Neural cell (in vitro differentiated cells): ENCODE results near the gene SLC32A1. TPM values are rescaled to one million over a fixed set of nuclear protein-coding genes. Genes with fewer than 3 reads are reported as not detected.

ENCODE experiments used
- H2AFZ ChIP-seq: fragments of 200-600, 300-800 bp; sonication (generic), shearing (Covaris generic); 2 replicates; pipeline ENCODE4 v1.6.0; 2014; ENCODE audit warnings: low read depth, mild to moderate bottlenecking, antibody characterized with exemption, low read length, moderate library complexity
- H3F3A ChIP-seq: fragments of 200-600 bp; shearing (Covaris generic); 2 replicates; pipeline ENCODE4 v1.6.1; 2016; ENCODE audit warnings: mild to moderate bottlenecking, moderate library complexity, mixed read lengths, antibody characterized with exemption, low read length; ENCODE audit not compliant: insufficient read depth, poor library complexity, severe bottlenecking
- H3K27ac ChIP-seq: fragments of 200-600, 300-800 bp; sonication (generic), shearing (Covaris generic); 2 replicates; pipeline ENCODE4 v1.5.1; 2014; ENCODE audit warnings: mild to moderate bottlenecking, low read length, moderate library complexity
- H3K27me3 ChIP-seq: fragments of 300-800, 200-600 bp; sonication (generic), shearing (Covaris generic); 2 replicates; pipeline ENCODE4 v1.6.0; 2014; ENCODE audit warnings: mild to moderate bottlenecking, low read depth, low read length, moderate library complexity; ENCODE audit not compliant: insufficient read depth
- H3K36me3 ChIP-seq: fragments of 300-800, 200-600 bp; sonication (generic), shearing (Covaris generic); 2 replicates; pipeline ENCODE4 v1.5.1; 2014; ENCODE audit warnings: mild to moderate bottlenecking, antibody characterized with exemption, low read length, moderate library complexity; ENCODE audit not compliant: insufficient read depth
- H3K4me2 ChIP-seq: fragments of 300-800, 200-600 bp; sonication (generic), shearing (Covaris generic); 2 replicates; pipeline ENCODE4 v1.6.0; 2014; ENCODE audit warnings: mild to moderate bottlenecking, low read length
- H3K4me3 ChIP-seq: fragments of 300-800, 200-600 bp; sonication (generic), shearing (Covaris generic); 2 replicates; pipeline ENCODE4 v1.5.1; 2014; ENCODE audit warnings: mild to moderate bottlenecking, low read length, moderate library complexity
- H3K79me2 ChIP-seq: fragments of 200-600 bp; shearing (Covaris generic); replicated peaks from 2 replicates; pipeline ENCODE4 v1.6.0; 2014; ENCODE audit warnings: mild to moderate bottlenecking, low read length, moderate library complexity; ENCODE audit not compliant: insufficient read depth
- H3K9ac ChIP-seq: fragments of 300-800, 200-600 bp; sonication (generic), shearing (Covaris generic); 2 replicates; pipeline ENCODE4 v1.6.1; 2016; ENCODE audit warnings: mild to moderate bottlenecking, low read length, mixed read lengths
- H3K9me2 ChIP-seq: fragments of 200-600 bp; shearing (Covaris generic); 2 replicates; pipeline ENCODE4 v1.6.1; 2016; ENCODE audit warnings: mild to moderate bottlenecking, low read length, mixed read lengths; ENCODE audit not compliant: insufficient read depth
- H3K9me3 ChIP-seq: fragments of 200-600, 300-800 bp; sonication (generic), shearing (Covaris generic); 2 replicates; pipeline ENCODE4 v1.6.1; 2016; ENCODE audit warnings: mild to moderate bottlenecking, mixed run types, low read length, moderate library complexity, mixed read lengths
- H4K20me1 ChIP-seq: fragments of 200-600 bp; shearing (Covaris generic); 2 replicates; pipeline ENCODE4 v1.6.1; 2016; ENCODE audit warnings: mild to moderate bottlenecking, mixed run types; ENCODE audit not compliant: insufficient read depth
- EZH2 ChIP-seq: fragments of 200-600, 300-800 bp; shearing (Covaris generic), sonication (generic); IDR thresholded peaks from 2 replicates; pipeline ENCODE4 v1.6.1; 2014; ENCODE audit warnings: antibody characterized with exemption, low read length, borderline replicate concordance, mild to moderate bottlenecking; ENCODE audit not compliant: insufficient read depth, poor library complexity, severe bottlenecking
- MXI1 ChIP-seq: fragments of 450-650 bp; conservative IDR thresholded peaks from 2 replicates; pipeline ENCODE4 v1.6.1; 2014; ENCODE audit warnings: antibody characterized with exemption, mild to moderate bottlenecking; ENCODE audit not compliant: poor library complexity, severe bottlenecking
- POLR2AphosphoS5 ChIP-seq: IDR thresholded peaks from 2 replicates; pipeline ENCODE4 v1.6.1; 2012
- REST ChIP-seq: IDR thresholded peaks from 2 replicates; pipeline ENCODE4 v1.6.1; 2012; ENCODE audit warnings: borderline replicate concordance
- SMC3 ChIP-seq: fragments of 450-650 bp; conservative IDR thresholded peaks from 2 replicates; pipeline ENCODE4 v1.6.1; 2014; ENCODE audit warnings: antibody characterized with exemption, mild to moderate bottlenecking, moderate library complexity; ENCODE audit not compliant: poor library complexity
- polyA plus RNA-seq: library from polyadenylated mRNA; depleted of rRNA; stranded (reverse); fragments of >200 nt; gene quantifications from 2 replicates; pipeline ENCODE4 v1.2.3, GENCODE V29; 2014
- TF ChIP-seq, protein P1 (sequence below): fragments of 450-650 bp; IDR thresholded peaks from 2 replicates; pipeline ENCODE4 v1.5.1; 2014; ENCODE audit warnings: antibody characterized with exemption, mild to moderate bottlenecking, moderate library complexity; ENCODE audit not compliant: poor library complexity, severe bottlenecking

Gene SLC32A1
- polyA plus RNA-seq, 1 donor from 2014 or later, result 36.2 TPM

DNA sequence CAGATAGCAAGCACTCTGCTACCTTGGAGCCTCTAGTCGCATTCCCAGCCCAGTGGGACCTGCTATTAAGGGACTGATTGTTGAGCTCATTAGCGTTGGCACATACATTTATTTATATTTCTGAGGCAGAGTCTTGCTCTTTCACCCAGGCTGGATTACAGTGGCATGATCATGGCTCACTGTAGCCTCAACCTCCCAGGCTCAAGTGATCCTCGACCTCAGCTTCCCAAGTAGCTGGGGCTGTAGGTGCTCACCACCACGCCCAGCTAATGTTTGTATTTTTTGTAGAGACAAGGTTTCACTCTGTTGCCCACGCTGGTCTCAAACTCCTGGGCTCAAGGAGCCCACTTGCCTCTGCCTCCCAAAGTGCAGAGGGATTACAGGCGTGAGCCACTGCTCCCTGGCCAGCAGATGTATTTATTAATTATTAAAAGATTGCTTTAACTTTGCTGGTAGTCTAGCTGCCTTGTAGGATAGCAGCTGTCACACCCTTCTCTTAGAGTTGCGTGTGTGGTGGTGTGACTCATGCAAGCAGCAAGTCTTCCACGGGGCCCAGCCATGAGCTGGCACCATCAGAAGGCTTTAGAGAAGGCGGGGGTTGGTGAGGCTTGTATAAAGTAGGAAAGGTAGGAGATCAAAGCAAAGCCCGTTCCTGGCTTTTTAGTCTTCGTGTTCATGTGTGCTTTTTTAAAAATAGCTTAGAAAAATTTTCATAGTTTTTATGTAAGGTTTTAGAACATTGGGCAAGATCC is 40.5 kb downstream of the SLC32A1 start:
- TF ChIP-seq POLR2AphosphoS5 (no peak), EZH2 (no peak), SMC3 (no peak), REST (no peak)
- TF ChIP-seq, protein P1, sequence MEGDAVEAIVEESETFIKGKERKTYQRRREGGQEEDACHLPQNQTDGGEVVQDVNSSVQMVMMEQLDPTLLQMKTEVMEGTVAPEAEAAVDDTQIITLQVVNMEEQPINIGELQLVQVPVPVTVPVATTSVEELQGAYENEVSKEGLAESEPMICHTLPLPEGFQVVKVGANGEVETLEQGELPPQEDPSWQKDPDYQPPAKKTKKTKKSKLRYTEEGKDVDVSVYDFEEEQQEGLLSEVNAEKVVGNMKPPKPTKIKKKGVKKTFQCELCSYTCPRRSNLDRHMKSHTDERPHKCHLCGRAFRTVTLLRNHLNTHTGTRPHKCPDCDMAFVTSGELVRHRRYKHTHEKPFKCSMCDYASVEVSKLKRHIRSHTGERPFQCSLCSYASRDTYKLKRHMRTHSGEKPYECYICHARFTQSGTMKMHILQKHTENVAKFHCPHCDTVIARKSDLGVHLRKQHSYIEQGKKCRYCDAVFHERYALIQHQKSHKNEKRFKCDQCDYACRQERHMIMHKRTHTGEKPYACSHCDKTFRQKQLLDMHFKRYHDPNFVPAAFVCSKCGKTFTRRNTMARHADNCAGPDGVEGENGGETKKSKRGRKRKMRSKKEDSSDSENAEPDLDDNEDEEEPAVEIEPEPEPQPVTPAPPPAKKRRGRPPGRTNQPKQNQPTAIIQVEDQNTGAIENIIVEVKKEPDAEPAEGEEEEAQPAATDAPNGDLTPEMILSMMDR, result no peak
- H3K4me3 ChIP-seq, result no peak overlapping the region
- no peak overlapping the region for H2AFZ ChIP-seq
- H3K9ac ChIP-seq, result no peak overlapping the region
- no peaks in the 10 kb centered on the region for H3K9me3 ChIP-seq
- H3F3A ChIP-seq, result no peaks in the 10 kb centered on the region
- no peaks in the 10 kb centered on the region for H4K20me1 ChIP-seq
- no peaks in the 10 kb centered on the region for H3K9me2 ChIP-seq
- no peaks in the 10 kb centered on the region for H3K36me3 ChIP-seq
- H3K27me3 ChIP-seq, result no peaks in the 10 kb centered on the region
- no peaks in the 10 kb centered on the region for H3K79me2 ChIP-seq
- no peak overlapping the region for H3K4me2 ChIP-seq
- no peak overlapping the region for H3K27ac ChIP-seq

DNA sequence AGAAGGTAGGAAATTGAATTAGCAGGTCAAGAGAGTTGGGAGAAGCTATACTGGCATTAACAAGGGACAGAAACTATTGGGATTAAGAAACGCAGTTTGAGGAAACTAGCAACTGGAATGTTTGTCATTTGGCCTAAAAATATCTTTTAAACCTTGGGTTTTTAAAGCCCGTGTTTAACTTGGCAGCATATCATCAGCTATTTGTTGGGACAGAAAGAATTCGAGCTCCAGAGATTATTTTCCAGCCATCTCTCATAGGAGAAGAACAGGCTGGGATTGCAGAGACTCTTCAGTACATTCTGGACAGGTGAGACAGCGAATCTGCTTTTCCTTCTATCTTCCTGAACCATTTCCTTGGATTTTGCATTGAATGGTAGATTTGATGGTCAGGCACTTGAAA is 41.8 kb downstream of the SLC32A1 start:
- no peak for TF ChIP-seq MXI1
- no peak for TF ChIP-seq REST
- no peaks in the 10 kb centered on the region for H3K36me3 ChIP-seq
- H3K27me3 ChIP-seq, result no peaks in the 10 kb centered on the region
- no peak overlapping the region for H3K27ac ChIP-seq
- no peak overlapping the region for H2AFZ ChIP-seq
- no peaks in the 10 kb centered on the region for H3K79me2 ChIP-seq
- H3F3A ChIP-seq, result no peaks in the 10 kb centered on the region
- no peaks in the 10 kb centered on the region for H3K9me3 ChIP-seq
- H4K20me1 ChIP-seq, result no peaks in the 10 kb centered on the region
- H3K9ac ChIP-seq, result no peak overlapping the region
- no peak overlapping the region for H3K4me2 ChIP-seq
- H3K4me3 ChIP-seq, result no peak overlapping the region
- H3K9me2 ChIP-seq, result no peaks in the 10 kb centered on the region
